HepG2 (cell line): ENCODE data around the gene NWD2. TPM values are rescaled to one million over a fixed set of nuclear protein-coding genes. Genes with fewer than 3 reads are reported as not detected.
"Not testable (repeated sequence)": the region's sequence is repeated elsewhere in the genome, so short reads cannot be mapped to it uniquely, and the experiment has no call there.

ENCODE experiments used
- ATAC-seq: fragments of 200-7000 bp; cut with Tn5 transposase; 3 replicates; pipeline ENCODE4 v1.9.1; 2020; ENCODE audit warnings: mild to moderate bottlenecking, moderate library complexity
- BruUV-seq: library from RNA; stranded (reverse); fragments of 400-500 nt; replicated peaks from 2 replicates; lab custom pipeline; 2021; lab: Mats Ljungman, UMichigan
- CTCF ChIA-PET: fragments of 300-600 bp; formaldehyde crosslinking; extraction: SDS; loops from one replicate; lab custom pipeline; 2021; ENCODE audit warnings: low total read pairs, inconsistent platforms, low intra/inter-chr PET ratio; lab: Yijun Ruan, JAX
- POLR2A ChIA-PET: fragments of 350-600 bp; sonication (Branson Sonifier 250); formaldehyde crosslinking; loops from one replicate; lab custom pipeline; 2020; ENCODE audit warnings: antibody characterized with exemption, inconsistent platforms; lab: Yijun Ruan, JAX
- DNase-seq: peaks from one replicate; pipeline ENCODE4 v3.0.0-alpha.2; 2015; ENCODE audit warnings: low spot score
- FAIRE-seq: peaks from 3 replicates; lab custom pipeline; 2011; peaks lifted over from hg19 to GRCh38; lab: Jason Lieb, UNC
- H2AFZ ChIP-seq: one replicate; pipeline ENCODE4 v1.6.1; 2011; ENCODE audit warnings: low read length, inconsistent platforms
- H3K27ac ChIP-seq: fragments of 300-600 bp; 3 replicates; pipeline ENCODE4 v1.8.0; 2011; ENCODE audit warnings: mixed run types, mild to moderate bottlenecking, mixed read lengths, low read length, inconsistent platforms; ENCODE audit not compliant: insufficient read depth; ENCODE audit errors: extremely low read length
- H3K27me3 ChIP-seq, 2 experiments: fragments of 200-600 bp in 1 of 2; 2 replicates in 1 of 2; 3 replicates in 1 of 2; pipeline versions ENCODE4 v1.6.0 to v1.8.0; 2011; ENCODE audit warnings: low read length in 2 of 2, mild to moderate bottlenecking in 2 of 2, moderate library complexity in 2 of 2, inconsistent platforms in 1 of 2; ENCODE audit not compliant: insufficient read depth in 2 of 2, control insufficient read depth in 1 of 2
- H3K36me3 ChIP-seq, 2 experiments: fragments of 200-600 bp in 1 of 2; replicated peaks in 1 of 2; 2 replicates in 1 of 2; 3 replicates in 1 of 2; pipeline versions ENCODE4 v1.5.1 to v1.8.0; 2011; ENCODE audit warnings: low read length in 2 of 2, inconsistent platforms in 1 of 2; ENCODE audit not compliant: insufficient read depth in 2 of 2, control insufficient read depth in 1 of 2
- H3K4me1 ChIP-seq: 2 replicates; pipeline ENCODE4 v1.5.1; 2012; ENCODE audit warnings: low read length, inconsistent platforms; ENCODE audit not compliant: insufficient read depth
- H3K4me2 ChIP-seq: 2 replicates; pipeline ENCODE4 v1.6.0; 2011; ENCODE audit warnings: low read depth, low read length, inconsistent platforms
- H3K4me3 ChIP-seq, 3 experiments: fragments of 200-600 bp in 1 of 3; sonication (generic), shearing (Covaris generic) in 1 of 3; replicated peaks in 1 of 3; 2 replicates each; pipeline ENCODE4 v1.5.1; 2011 to 2016; ENCODE audit warnings: low read length in 3 of 3, inconsistent platforms in 2 of 3, low read depth in 2 of 3, mild to moderate bottlenecking in 2 of 3, control low read depth in 1 of 3, mixed read lengths in 1 of 3; ENCODE audit not compliant: insufficient read depth in 1 of 3
- H3K79me2 ChIP-seq: one replicate; pipeline ENCODE4 v1.6.1; 2011; ENCODE audit warnings: low read length, inconsistent platforms; ENCODE audit not compliant: insufficient read depth
- H3K9ac ChIP-seq: 2 replicates; pipeline ENCODE4 v1.6.0; 2011; ENCODE audit warnings: mild to moderate bottlenecking, low read depth, low read length, inconsistent platforms; ENCODE audit not compliant: insufficient read depth
- H3K9me3 ChIP-seq: 2 replicates; pipeline ENCODE4 v1.5.1; 2012; ENCODE audit warnings: mild to moderate bottlenecking, low read length
- H4K20me1 ChIP-seq: 2 replicates; pipeline ENCODE4 v1.6.0; 2011; ENCODE audit warnings: inconsistent platforms, mild to moderate bottlenecking, low read length, moderate library complexity; ENCODE audit not compliant: insufficient read depth
- WGBS: methylation state at CpG from one replicate; pipeline ENCODE4 v1.1.6; 2017; ENCODE audit warnings: low lambda C conversion rate; 5-methylcytosine and 5-hydroxymethylcytosine counted together
- in situ Hi-C: cut with HindIII; loops from 2 replicates; pipeline ENCODE4 v1.10.0; 2017; ENCODE audit warnings: low pct_unique_long_range_greater_than_20kb; ENCODE audit not compliant: extremely low pct_ligation_motif_present
- intact Hi-C: fragments of 100-400 bp; cut with micrococcal nuclease; formaldehyde crosslinking; loops from one replicate; pipeline ENCODE4 v1.10.0; 2022; ENCODE audit not compliant: unreplicated experiment
- microRNA-seq: library from miRNA; unstranded; fragments of <30 nt; microRNA quantifications from one replicate; pipeline ENCODE4, GENCODE V29; 2020
- polyA plus RNA-seq, 8 experiments: library from polyadenylated mRNA; depleted of rRNA in 3 of 8; stranded (reverse) in 7 of 8; unstranded in 1 of 8; fragments of >200 nt; fragmentation: Illumina TruSeq in 4 of 8; extraction: Trizol in 4 of 8; gene quantifications; 2 replicates each; pipeline versions ENCODE4 v1.2.1 to v1.2.3, GENCODE V29; 2011 to 2016; ENCODE audit warnings: low read depth in 4 of 8, missing spikeins in 1 of 8, mixed read lengths in 1 of 8; ENCODE audit not compliant: insufficient read depth in 1 of 8
- small RNA-seq, 3 experiments: library from RNA; depleted of rRNA; stranded (forward); fragments of <200 nt; gene quantifications; one replicate each; pipeline ENCODE3, GENCODE V24; 2012; ENCODE audit warnings: low read depth in 2 of 3, low replicate concordance in 1 of 3; ENCODE audit not compliant: insufficient read length in 3 of 3, insufficient read depth in 2 of 3
- total RNA-seq, 5 experiments: library from RNA; depleted of rRNA; stranded (reverse); fragments of >200 nt; fragmentation: Illumina TruSeq; extraction: Trizol; gene quantifications; 2 replicates each; pipeline ENCODE4 v1.2.3, GENCODE V29; 2016; ENCODE audit warnings: low read depth in 1 of 5

Gene NWD2
- total and polyA plus RNA-seq, 2 of the 13 experiments (the other 11 are each of a cell fraction or from before 2014, with no cell fraction given) = not detected

- BruUV-seq, H3K4me2 ChIP-seq, H2AFZ ChIP-seq, intact Hi-C loops, H3K27me3 ChIP-seq, H3K9ac ChIP-seq, in situ Hi-C loops, H3K36me3 ChIP-seq, H4K20me1 ChIP-seq, CTCF ChIA-PET, DNase-seq, H3K4me3 ChIP-seq, H3K27ac ChIP-seq, POLR2A ChIA-PET, H3K79me2 ChIP-seq, H3K4me1 ChIP-seq, ATAC-seq, FAIRE-seq, H3K9me3 ChIP-seq: not testable (repeated sequence)
- 77% methylated on average over 4 of the region's 4 CpGs for WGBS
Measured at GRCh38 chr4:37495353-37495752, 250.8 kb downstream of the NWD2 start.

Small RNAs within 50 kb of the gene (microRNA-seq; reads per million reads assigned to microRNA genes)
- not detected for gene MIR4801

Small RNAs within 50 kb of the gene (small RNA-seq; reads per million reads assigned to genes)
- gene MIR4801 = 0 reads per million in 3 experiments
